ENCODE results near the gene DMRTC2.
"Not testable (repeated sequence)": the region's sequence is repeated elsewhere in the genome, so short reads cannot be mapped to it uniquely, and the experiment has no call there.

The DMRTC2 gene

GRCh38 chr19:41872775-41873647 is 28.2 kb downstream of the DMRTC2 start:
- peak; percentile 68 for DNase-seq

GRCh38 chr19:41875973-41876372 is 31.1 kb downstream of the DMRTC2 start:
- not testable (repeated sequence) for DNase-seq

GRCh38 chr19:41876847-41877832 is 32.3 kb downstream of the DMRTC2 start, which contains the start of gene CD79A:
TSS of gene CD79A (plus strand) at chr19:41877279. CDS start at chr19:41877305, 26 bp downstream.
- peak; percentile 92 for DNase-seq

- DNase-seq: peak; percentile 51
Observed at GRCh38 chr19:41877916-41878905, 33.4 kb downstream of the DMRTC2 start.

- no peak for DNase-seq
Observed at GRCh38 chr19:41879080-41879479, 34.2 kb downstream of the DMRTC2 start.

- no peak for DNase-seq
Observed at GRCh38 chr19:41879670-41880328, 35.0 kb downstream of the DMRTC2 start.

- DNase-seq: no peak
Observed at GRCh38 chr19:41880329-41880708, 35.5 kb downstream of the DMRTC2 start.

GRCh38 chr19:41882568-41883462 is 38.0 kb downstream of the DMRTC2 start, which contains the start of gene ARHGEF1:
TSS of gene ARHGEF1 (plus strand) at chr19:41883184. CDS start at chr19:41888083, 4,899 bp downstream.
- peak; percentile 63 for DNase-seq

- no peak for DNase-seq
Observed at GRCh38 chr19:41883463-41883820, 38.6 kb downstream of the DMRTC2 start.

- peak; percentile 95 for DNase-seq
Observed at GRCh38 chr19:41883821-41884733, 39.2 kb downstream of the DMRTC2 start.

- peak; percentile 79 for DNase-seq
Observed at GRCh38 chr19:41886761-41887710, 42.2 kb downstream of the DMRTC2 start.

- DNase-seq: peak; percentile 80
Observed at GRCh38 chr19:41887711-41888382, 43.0 kb downstream of the DMRTC2 start.

GRCh38 chr19:41888926-41889325 is 44.1 kb downstream of the DMRTC2 start:
- no peak for DNase-seq

GRCh38 chr19:41889896-41890295 is 45.1 kb downstream of the DMRTC2 start:
- no peak for DNase-seq

- DNase-seq: no peak
Observed at GRCh38 chr19:41890936-41891335, 46.1 kb downstream of the DMRTC2 start.

- no peak for DNase-seq
Observed at GRCh38 chr19:41892173-41892902, 47.5 kb downstream of the DMRTC2 start.

- no peak for DNase-seq
Observed at GRCh38 chr19:41893899-41894298, 49.1 kb downstream of the DMRTC2 start.

Data from CD4-positive, alpha-beta T cell treated with Interleukin-15 for 1 hour (primary cell).